Keratinocyte (primary cell): ENCODE data around the gene SETBP1. TPM values are rescaled to one million over a fixed set of nuclear protein-coding genes. Genes with fewer than 3 reads are reported as not detected.

Experiments used
- DNase-seq: peaks from one replicate; pipeline ENCODE4 v3.0.0-alpha.2; 2011; ENCODE audit warnings: low read depth, missing footprints, low spot score
- FAIRE-seq: peaks from 2 replicates; lab custom pipeline; 2011; peaks lifted over from hg19 to GRCh38; lab: Jason Lieb, UNC
- H2AFZ ChIP-seq: 2 replicates; pipeline ENCODE4 v1.6.0; 2012; ENCODE audit warnings: low read length, control low read depth, inconsistent platforms; ENCODE audit not compliant: control insufficient read depth
- H3K27ac ChIP-seq: 2 replicates; pipeline ENCODE4 v1.5.1; 2011; ENCODE audit warnings: low read length; ENCODE audit not compliant: control insufficient read depth, insufficient read depth
- H3K27me3 ChIP-seq: 3 replicates; pipeline ENCODE4 v1.6.0; 2011; ENCODE audit warnings: low read length; ENCODE audit not compliant: control insufficient read depth, insufficient read depth; ENCODE audit errors: extremely low read depth
- H3K36me3 ChIP-seq, 2 experiments: 2 replicates in 1 of 2; 3 replicates in 1 of 2; pipeline ENCODE4 v1.5.1; 2011; ENCODE audit warnings: low read length in 2 of 2, mild to moderate bottlenecking in 1 of 2; ENCODE audit not compliant: control insufficient read depth in 2 of 2, insufficient read depth in 2 of 2; ENCODE audit errors: extremely low read depth in 1 of 2
- H3K4me1 ChIP-seq: 3 replicates; pipeline ENCODE4 v1.5.1; 2011; ENCODE audit warnings: low read length; ENCODE audit not compliant: control insufficient read depth, insufficient read depth; ENCODE audit errors: extremely low read depth
- H3K4me2 ChIP-seq: 3 replicates; pipeline ENCODE4 v1.6.0; 2011; ENCODE audit warnings: low read depth, low read length; ENCODE audit not compliant: control insufficient read depth, insufficient read depth; ENCODE audit errors: extremely low read depth
- H3K4me3 ChIP-seq, 3 experiments: fragments of 200-600 bp in 1 of 3; sonication (generic) in 1 of 3; 2 replicates in 2 of 3; 3 replicates in 1 of 3; pipeline ENCODE4 v1.5.1; 2011 to 2016; ENCODE audit warnings: low read length in 3 of 3, mild to moderate bottlenecking in 3 of 3, control low read depth in 2 of 3, inconsistent platforms in 1 of 3, low read depth in 1 of 3, mixed read lengths in 1 of 3, mixed run types in 1 of 3, moderate library complexity in 1 of 3; ENCODE audit not compliant: control insufficient read depth in 2 of 3, insufficient read depth in 2 of 3; ENCODE audit errors: extremely low read depth in 1 of 3
- H3K79me2 ChIP-seq: 2 replicates; pipeline ENCODE4 v1.6.0; 2012; ENCODE audit warnings: low read length; ENCODE audit not compliant: control insufficient read depth, insufficient read depth
- H3K9ac ChIP-seq: 3 replicates; pipeline ENCODE4 v1.6.0; 2011; ENCODE audit warnings: low read length; ENCODE audit not compliant: control insufficient read depth, insufficient read depth; ENCODE audit errors: extremely low read depth
- H3K9me1 ChIP-seq: 3 replicates; pipeline ENCODE4 v1.6.0; 2011; ENCODE audit warnings: low read length; ENCODE audit not compliant: control insufficient read depth, insufficient read depth; ENCODE audit errors: extremely low read depth
- H3K9me3 ChIP-seq: 2 replicates; pipeline ENCODE4 v1.5.1; 2012; ENCODE audit warnings: low read depth, low read length; ENCODE audit not compliant: control insufficient read depth
- H4K20me1 ChIP-seq: 3 replicates; pipeline ENCODE4 v1.6.0; 2011; ENCODE audit warnings: low read length; ENCODE audit not compliant: control insufficient read depth, insufficient read depth; ENCODE audit errors: extremely low read depth
- EZH2 ChIP-seq: IDR thresholded peaks from one replicate; pipeline ENCODE4 v1.6.1; 2012; ENCODE audit warnings: inconsistent platforms, mild to moderate bottlenecking, low read length, moderate library complexity
- dilution Hi-C: fragments of 300-500 bp; cut with MboI; formaldehyde crosslinking; loops from one replicate; pipeline ENCODE4 v1.7.0; 2020; ENCODE audit warnings: low sequenced_read_pairs; ENCODE audit not compliant: extremely low pct_ligation_motif_present
- polyA plus RNA-seq, 5 experiments: library from polyadenylated mRNA; depleted of rRNA in 3 of 5; stranded (reverse) in 3 of 5; stranded (forward) in 1 of 5; unstranded in 1 of 5; fragments of >200 nt; gene quantifications; 1 replicate in 1 of 5; 2 replicates in 3 of 5; 3 replicates in 1 of 5; pipeline versions ENCODE4 v1.2.1 to v1.2.3, GENCODE V29; 2011 to 2012; ENCODE audit warnings: missing spikeins in 2 of 5, low read depth in 1 of 5, low replicate concordance in 1 of 5
- TF ChIP-seq, protein P1 (sequence below), 3 experiments: IDR thresholded peaks in 1 of 3; conservative IDR thresholded peaks in 1 of 3; optimal IDR thresholded peaks in 1 of 3; 2 replicates in 2 of 3; 3 replicates in 1 of 3; pipeline versions ENCODE3 to v1.5.1; 2011; ENCODE audit warnings: low read length in 3 of 3, mild to moderate bottlenecking in 3 of 3, moderate library complexity in 2 of 3, control low read depth in 1 of 3, inconsistent platforms in 1 of 3; ENCODE audit not compliant: insufficient read depth in 2 of 3; ENCODE audit errors: extremely low read depth in 1 of 3

SETBP1 gene
- polyA plus RNA-seq, 1 donor (not counting 4 experiments of a cell fraction or from before 2014, with no cell fraction given) = 3.3 TPM

GRCh38 chr18:45106331-45106774 lies 425.7 kb downstream of the SETBP1 start:
- no peak overlapping the region for H3K27ac ChIP-seq

DNA sequence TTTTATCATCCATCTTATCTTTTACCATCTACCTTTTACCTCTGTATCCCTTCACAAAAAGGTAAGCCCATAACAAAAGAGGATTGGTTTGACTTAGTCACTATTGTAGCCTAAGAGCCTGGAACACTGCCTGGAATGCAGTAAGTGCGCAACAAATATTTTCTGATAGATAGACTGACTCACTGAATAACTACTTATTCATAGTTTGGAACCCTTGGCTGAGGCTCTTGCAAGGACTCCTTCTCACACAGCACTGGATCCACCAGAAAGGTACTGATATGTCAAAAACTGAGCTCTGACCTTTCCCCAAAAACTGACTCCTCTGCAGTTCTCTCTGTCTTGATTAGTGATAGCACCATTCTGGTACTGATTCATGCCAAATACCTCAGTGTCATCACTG lies 426.7 kb downstream of the SETBP1 start:
- dilution Hi-C loops = no loop called here
- no peak overlapping the region for H3K9ac ChIP-seq
- H3K4me1 ChIP-seq = no peaks in the 10 kb centered on the region
- H4K20me1 ChIP-seq = no peaks in the 10 kb centered on the region
- peak; percentile 17 for DNase-seq
- no peak overlapping the region for H2AFZ ChIP-seq
- no peaks in the 10 kb centered on the region for H3K9me1 ChIP-seq
- no peaks in the 10 kb centered on the region for H3K27me3 ChIP-seq
- no peaks in the 10 kb centered on the region for H3K9me3 ChIP-seq
- no peaks in the 10 kb centered on the region for H3K79me2 ChIP-seq
- H3K36me3 ChIP-seq = no peaks in the 10 kb centered on the region
- no peak overlapping the region for H3K4me3 ChIP-seq
- TF ChIP-seq EZH2 = no peak
- TF ChIP-seq, protein P1, sequence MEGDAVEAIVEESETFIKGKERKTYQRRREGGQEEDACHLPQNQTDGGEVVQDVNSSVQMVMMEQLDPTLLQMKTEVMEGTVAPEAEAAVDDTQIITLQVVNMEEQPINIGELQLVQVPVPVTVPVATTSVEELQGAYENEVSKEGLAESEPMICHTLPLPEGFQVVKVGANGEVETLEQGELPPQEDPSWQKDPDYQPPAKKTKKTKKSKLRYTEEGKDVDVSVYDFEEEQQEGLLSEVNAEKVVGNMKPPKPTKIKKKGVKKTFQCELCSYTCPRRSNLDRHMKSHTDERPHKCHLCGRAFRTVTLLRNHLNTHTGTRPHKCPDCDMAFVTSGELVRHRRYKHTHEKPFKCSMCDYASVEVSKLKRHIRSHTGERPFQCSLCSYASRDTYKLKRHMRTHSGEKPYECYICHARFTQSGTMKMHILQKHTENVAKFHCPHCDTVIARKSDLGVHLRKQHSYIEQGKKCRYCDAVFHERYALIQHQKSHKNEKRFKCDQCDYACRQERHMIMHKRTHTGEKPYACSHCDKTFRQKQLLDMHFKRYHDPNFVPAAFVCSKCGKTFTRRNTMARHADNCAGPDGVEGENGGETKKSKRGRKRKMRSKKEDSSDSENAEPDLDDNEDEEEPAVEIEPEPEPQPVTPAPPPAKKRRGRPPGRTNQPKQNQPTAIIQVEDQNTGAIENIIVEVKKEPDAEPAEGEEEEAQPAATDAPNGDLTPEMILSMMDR (optimal IDR thresholded peaks at IDR 0.05 in 1 of 3, IDR thresholded peaks at IDR 0.05 in 1 of 3, conservative IDR thresholded peaks at IDR 0.05 in 1 of 3; ENCODE audit: extremely low read depth in 1 of 3, insufficient read depth in 2 of 3, low read length in 3 of 3) = no peak
- H3K27ac ChIP-seq = no peak overlapping the region
- FAIRE-seq = peak; percentile 81
- H3K4me2 ChIP-seq = no peak overlapping the region

More at GRCh38 chr18:45106331-45106774, 425.7 kb downstream of the SETBP1 start:
- Histone ChIP-seq H3K4me2 (no peak overlapping the region), H3K9me1 (no peaks in the 10 kb centered on the region), H3K9ac (no peak overlapping the region), H2AFZ (no peak overlapping the region), H3K4me3 (no peak overlapping the region), H3K36me3 (no peaks in the 10 kb centered on the region), H3K79me2 (no peaks in the 10 kb centered on the region), H3K9me3 (no peaks in the 10 kb centered on the region), H3K4me1 (no peaks in the 10 kb centered on the region), H3K27me3 (no peaks in the 10 kb centered on the region), H4K20me1 (no peaks in the 10 kb centered on the region)
- TF ChIP-seq, protein P1 (optimal IDR thresholded peaks at IDR 0.05 in 1 of 3, IDR thresholded peaks at IDR 0.05 in 1 of 3, conservative IDR thresholded peaks at IDR 0.05 in 1 of 3; ENCODE audit: extremely low read depth in 1 of 3, insufficient read depth in 2 of 3, low read length in 3 of 3) = no peak
- TF ChIP-seq EZH2 = no peak
- no peak for DNase-seq
- dilution Hi-C loops = no loop called here
- no peak for FAIRE-seq
